ENCODE results near the gene TBC1D22A. TPM values are rescaled to one million over a fixed set of nuclear protein-coding genes. Genes with fewer than 3 reads are reported as not detected.
"Not testable (repeated sequence)": the region's sequence is repeated elsewhere in the genome, so short reads cannot be mapped to it uniquely, and the experiment has no call there.

The TBC1D22A gene
- polyA plus RNA-seq, 1 experiment = 24.2 TPM

GRCh38 chr22:47166033-47166404, 403.6 kb downstream of the TBC1D22A start:
- Histone ChIP-seq H3K27me3 (ENCODE audit: control insufficient read depth, insufficient read depth, low read length) (no peaks in the 10 kb centered on the region), H3K4me3 (ENCODE audit: low read depth, low read length) (no peak overlapping the region), H3K36me3 (ENCODE audit: control insufficient read depth, insufficient read depth, low read length) (no peaks in the 10 kb centered on the region; the same call in 1 of the 2 replicates)
- POLR2A ChIA-PET = no interaction called here
- no peak for DNase-seq (ENCODE audit: low read depth)
- no peak for TF ChIP-seq CTCF (IDR thresholded peaks at IDR 0.05; ENCODE audit: insufficient read depth, low read depth, low read length)
- CTCF ChIA-PET = no interaction called here

GRCh38 chr22:47166446-47167016, 404.1 kb downstream of the TBC1D22A start:
- no peak for DNase-seq (ENCODE audit: low read depth)
- Histone ChIP-seq H3K36me3 (ENCODE audit: control insufficient read depth, insufficient read depth, low read length) (no peaks in the 10 kb centered on the region; the same call in 1 of the 2 replicates), H3K4me3 (ENCODE audit: low read depth, low read length) (no peak overlapping the region), H3K27me3 (ENCODE audit: control insufficient read depth, insufficient read depth, low read length) (no peaks in the 10 kb centered on the region)
- no peak for TF ChIP-seq CTCF (IDR thresholded peaks at IDR 0.05; ENCODE audit: insufficient read depth, low read depth, low read length)
- ChIA-PET POLR2A (no interaction called here), CTCF (interaction anchor here (1.0 kb wide), 1 partner anchor 363 kb away, joined by 3 read pairs; no protein-coding TSS in a partner anchor)

GRCh38 chr22:47167056-47167455, 404.6 kb downstream of the TBC1D22A start:
- CTCF ChIA-PET = interaction anchor here (1.0 kb wide), 1 partner anchor 363 kb away, joined by 3 read pairs; no protein-coding TSS in a partner anchor
- no peak for TF ChIP-seq CTCF (IDR thresholded peaks at IDR 0.05; ENCODE audit: insufficient read depth, low read depth, low read length)
- H3K4me3 ChIP-seq (ENCODE audit: low read depth, low read length) = no peak overlapping the region
- no peak for DNase-seq (ENCODE audit: low read depth)
- POLR2A ChIA-PET = no interaction called here
- no peaks in the 10 kb centered on the region; the same call in 1 of the 2 replicates for H3K36me3 ChIP-seq (ENCODE audit: control insufficient read depth, insufficient read depth, low read length)
- no peaks in the 10 kb centered on the region for H3K27me3 ChIP-seq (ENCODE audit: control insufficient read depth, insufficient read depth, low read length)

- H3K36me3 ChIP-seq (ENCODE audit: control insufficient read depth, insufficient read depth, low read length); H3K27me3 ChIP-seq (ENCODE audit: control insufficient read depth, insufficient read depth, low read length); POLR2A ChIA-PET; H3K4me3 ChIP-seq (ENCODE audit: low read depth, low read length); DNase-seq (ENCODE audit: low read depth): not testable (repeated sequence)
- CTCF ChIA-PET = interaction anchor here (1.0 kb wide), 1 partner anchor 364 kb away, joined by 3 read pairs; no protein-coding TSS in a partner anchor
Measured at GRCh38 chr22:47167921-47168320, 405.5 kb downstream of the TBC1D22A start.

GRCh38 chr22:47168441-47168840, 406.0 kb downstream of the TBC1D22A start:
- CTCF ChIA-PET = interaction anchor here (0.7 to 1.2 kb wide), 2 partner anchors 23 to 370 kb away, joined by 3 read pairs; no protein-coding TSS in a partner anchor
- no peak overlapping the region for H3K4me3 ChIP-seq (ENCODE audit: low read depth, low read length)
- TF ChIP-seq CTCF (IDR thresholded peaks at IDR 0.05; ENCODE audit: insufficient read depth, low read depth, low read length) = no peak
- no peaks in the 10 kb centered on the region; the same call in 1 of the 2 replicates for H3K36me3 ChIP-seq (ENCODE audit: control insufficient read depth, insufficient read depth, low read length)
- no peak for DNase-seq (ENCODE audit: low read depth)
- POLR2A ChIA-PET = no interaction called here
- H3K27me3 ChIP-seq (ENCODE audit: control insufficient read depth, insufficient read depth, low read length) = no peaks in the 10 kb centered on the region
